Chondrocyte (in vitro differentiated cells): ENCODE results near the gene PGAP6. TPM values are rescaled to one million over a fixed set of nuclear protein-coding genes. Genes with fewer than 3 reads are reported as not detected.
"Not testable (repeated sequence)": the region's sequence is repeated elsewhere in the genome, so short reads cannot be mapped to it uniquely, and the experiment has no call there.

Experiments
- DNase-seq: peaks from one replicate; pipeline ENCODE4 v3.0.0; 2021; ENCODE audit warnings: mixed read lengths, low spot score
- H3K27ac Mint-ChIP-seq: one replicate; pipeline ENCODE4 v1.8.0; 2021; ENCODE audit warnings: mild to moderate bottlenecking, moderate library complexity, mixed read lengths; ENCODE audit not compliant: unreplicated experiment
- H3K27me3 Mint-ChIP-seq: 2 replicates; pipeline ENCODE4 v1.8.0; 2021; ENCODE audit warnings: low read depth, mixed read lengths
- H3K36me3 Mint-ChIP-seq: 2 replicates; pipeline ENCODE4 v1.8.0; 2021; ENCODE audit warnings: low read depth, mixed read lengths
- H3K4me1 Mint-ChIP-seq: 2 replicates; pipeline ENCODE4 v1.8.0; 2021; ENCODE audit warnings: low read depth, mild to moderate bottlenecking, mixed read lengths
- H3K4me3 Mint-ChIP-seq: one replicate; pipeline ENCODE4 v1.8.0; 2021; ENCODE audit warnings: mild to moderate bottlenecking, moderate library complexity, mixed read lengths; ENCODE audit not compliant: unreplicated experiment
- H3K9me3 Mint-ChIP-seq: 2 replicates; pipeline ENCODE4 v1.8.0; 2021; ENCODE audit warnings: low read depth, mixed read lengths
- total RNA-seq: library from RNA; stranded (reverse); gene quantifications from 3 replicates; pipeline ENCODE4 v1.2.1, GENCODE V29; 2021
- TF ChIP-seq, protein P1 (sequence below): fragments of 200-600 bp; sonication (generic); IDR thresholded peaks from 2 replicates; pipeline ENCODE4 v1.5.0; 2021; ENCODE audit warnings: antibody characterized with exemption, mild to moderate bottlenecking, moderate library complexity

The PGAP6 gene
- total RNA-seq, 1 donor from 2014 or later, result 61.2 TPM

DNA sequence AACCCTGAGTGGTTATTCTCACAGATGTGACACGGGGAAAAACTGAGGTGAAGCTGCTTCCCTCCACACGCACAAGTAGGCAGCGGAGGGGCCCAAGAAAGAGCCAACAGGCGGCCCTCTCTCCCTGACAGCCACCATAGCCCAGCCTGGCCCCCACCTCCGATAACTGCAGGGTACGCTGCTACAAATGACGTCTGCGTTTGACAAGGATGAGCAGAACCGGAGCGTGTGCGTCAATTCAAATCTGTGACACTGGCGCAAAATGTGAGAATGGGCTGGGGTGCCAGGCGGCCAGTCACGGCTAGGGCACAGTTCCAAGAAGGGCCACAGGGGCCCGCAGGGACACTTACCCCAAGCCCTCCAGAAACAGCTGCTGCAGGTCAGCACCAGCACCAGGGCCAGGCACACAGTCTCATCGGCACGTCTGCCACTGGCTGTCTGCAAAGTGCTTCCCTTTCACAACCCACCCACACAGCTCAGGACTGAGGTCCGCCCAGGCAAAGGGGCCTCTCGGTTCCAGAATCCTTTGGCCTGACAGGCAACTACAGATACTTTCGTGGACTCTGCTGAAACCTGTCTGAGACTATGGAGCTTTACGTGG is 43.7 kb downstream of the PGAP6 start:
- peaks cover 2% of the 10 kb centered on the region for H3K36me3 Mint-ChIP-seq

DNA sequence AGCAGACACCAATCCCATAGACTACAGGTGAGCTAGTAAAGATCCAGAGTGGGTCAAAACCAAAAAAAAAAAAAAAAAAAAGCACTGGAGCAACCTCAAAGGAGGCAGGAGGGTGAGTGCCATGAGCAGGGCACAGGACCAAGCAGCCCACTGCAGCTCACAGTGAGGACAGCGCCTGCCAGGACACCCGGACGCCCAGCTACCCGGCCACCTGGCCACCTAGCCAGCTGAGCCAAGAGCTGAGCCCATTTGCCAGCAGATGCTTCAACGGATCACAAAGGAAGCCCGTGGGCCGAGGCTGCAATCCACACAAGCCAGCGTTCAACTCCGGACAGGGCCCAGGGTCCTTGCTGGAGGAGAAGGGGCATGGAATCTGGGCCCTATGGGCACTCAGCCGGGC is 44.3 kb downstream of the PGAP6 start:
- H3K27ac Mint-ChIP-seq, result no peak overlapping the region
- H3K27me3 Mint-ChIP-seq, result no peaks in the 10 kb centered on the region
- peaks cover 18% of the 10 kb centered on the region for H3K4me1 Mint-ChIP-seq
- H3K9me3 Mint-ChIP-seq, result no peaks in the 10 kb centered on the region
- H3K36me3 Mint-ChIP-seq, result peaks cover 2% of the 10 kb centered on the region
- no peak for DNase-seq
- TF ChIP-seq, protein P1, sequence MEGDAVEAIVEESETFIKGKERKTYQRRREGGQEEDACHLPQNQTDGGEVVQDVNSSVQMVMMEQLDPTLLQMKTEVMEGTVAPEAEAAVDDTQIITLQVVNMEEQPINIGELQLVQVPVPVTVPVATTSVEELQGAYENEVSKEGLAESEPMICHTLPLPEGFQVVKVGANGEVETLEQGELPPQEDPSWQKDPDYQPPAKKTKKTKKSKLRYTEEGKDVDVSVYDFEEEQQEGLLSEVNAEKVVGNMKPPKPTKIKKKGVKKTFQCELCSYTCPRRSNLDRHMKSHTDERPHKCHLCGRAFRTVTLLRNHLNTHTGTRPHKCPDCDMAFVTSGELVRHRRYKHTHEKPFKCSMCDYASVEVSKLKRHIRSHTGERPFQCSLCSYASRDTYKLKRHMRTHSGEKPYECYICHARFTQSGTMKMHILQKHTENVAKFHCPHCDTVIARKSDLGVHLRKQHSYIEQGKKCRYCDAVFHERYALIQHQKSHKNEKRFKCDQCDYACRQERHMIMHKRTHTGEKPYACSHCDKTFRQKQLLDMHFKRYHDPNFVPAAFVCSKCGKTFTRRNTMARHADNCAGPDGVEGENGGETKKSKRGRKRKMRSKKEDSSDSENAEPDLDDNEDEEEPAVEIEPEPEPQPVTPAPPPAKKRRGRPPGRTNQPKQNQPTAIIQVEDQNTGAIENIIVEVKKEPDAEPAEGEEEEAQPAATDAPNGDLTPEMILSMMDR, result no peak
- no peak overlapping the region for H3K4me3 Mint-ChIP-seq

More for the DNA sequence above, 43.7 kb downstream of the PGAP6 start:
- no peak for DNase-seq
- Mint-ChIP-seq H3K9me3 (no peaks in the 10 kb centered on the region), H3K4me1 (peaks cover 15% of the 10 kb centered on the region), H3K27me3 (no peaks in the 10 kb centered on the region), H3K27ac (no peak overlapping the region), H3K4me3 (no peak overlapping the region)
- TF ChIP-seq, protein P1, result no peak

DNA sequence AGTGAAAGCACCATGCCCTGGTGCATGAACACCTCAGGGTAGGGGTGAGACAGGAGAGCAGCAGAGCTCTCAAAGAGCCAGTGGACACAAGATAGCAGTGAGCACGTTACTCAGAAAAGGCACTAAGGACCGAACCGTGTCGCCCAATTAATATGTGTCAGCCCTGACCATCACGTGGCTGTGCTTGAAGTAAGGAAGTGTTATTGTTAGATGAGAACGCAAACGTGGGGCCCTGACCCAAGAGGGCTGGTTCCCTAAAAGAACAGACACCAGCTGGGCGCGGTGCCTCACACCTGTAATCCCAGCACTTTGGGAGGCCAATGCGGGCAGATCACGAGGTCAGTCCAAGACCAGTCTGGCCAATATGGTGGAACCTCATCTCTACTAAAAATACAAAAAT is 45.5 kb downstream of the PGAP6 start:
- peaks cover 24% of the 10 kb centered on the region for H3K4me1 Mint-ChIP-seq

DNA sequence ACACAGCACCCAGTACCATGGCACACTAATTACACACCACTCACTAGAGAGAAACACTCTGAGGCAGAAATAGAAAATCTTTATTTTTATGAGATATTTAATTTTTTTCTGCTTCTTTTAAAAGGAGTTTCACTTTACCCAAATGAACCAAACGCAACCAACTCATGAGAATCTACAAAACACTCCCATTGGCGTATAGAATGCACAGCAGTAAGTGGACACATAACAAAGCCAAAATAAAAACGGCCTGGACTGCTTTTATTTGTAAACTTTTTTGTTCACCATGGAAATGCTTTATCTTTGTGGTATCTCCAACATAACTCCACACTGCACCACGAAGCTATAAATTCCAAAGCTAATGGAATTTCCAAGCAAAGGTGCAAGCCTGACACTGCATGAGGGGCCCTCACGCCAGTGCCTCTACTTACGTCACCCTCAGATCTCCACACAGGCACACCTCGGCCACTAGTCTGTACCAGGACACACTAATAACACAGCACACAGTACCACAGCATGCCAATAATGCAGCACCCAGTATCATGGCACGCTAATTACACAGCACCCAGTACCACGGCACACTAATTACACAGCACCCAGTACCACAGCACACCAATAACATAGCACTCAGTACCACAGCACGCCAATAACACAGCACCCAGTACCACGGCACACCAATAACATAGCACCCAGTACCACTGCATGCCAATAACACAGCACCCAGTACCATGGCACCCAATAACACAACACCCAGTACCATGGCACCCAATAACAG is 46.7 kb downstream of the PGAP6 start:
- DNase-seq, H3K9me3 Mint-ChIP-seq, H3K36me3 Mint-ChIP-seq, H3K27me3 Mint-ChIP-seq, H3K27ac Mint-ChIP-seq, H3K4me3 Mint-ChIP-seq: not testable (repeated sequence)
- H3K4me1 Mint-ChIP-seq, result peaks cover 27% of the 10 kb centered on the region

More for the DNA sequence above, 45.5 kb downstream of the PGAP6 start:
- Mint-ChIP-seq H3K27me3 (no peaks in the 10 kb centered on the region), H3K27ac (no peak overlapping the region), H3K36me3 (no peaks in the 10 kb centered on the region), H3K9me3 (no peaks in the 10 kb centered on the region), H3K4me3 (no peak overlapping the region)
- TF ChIP-seq, protein P1, result no peak
- no peak for DNase-seq

DNA sequence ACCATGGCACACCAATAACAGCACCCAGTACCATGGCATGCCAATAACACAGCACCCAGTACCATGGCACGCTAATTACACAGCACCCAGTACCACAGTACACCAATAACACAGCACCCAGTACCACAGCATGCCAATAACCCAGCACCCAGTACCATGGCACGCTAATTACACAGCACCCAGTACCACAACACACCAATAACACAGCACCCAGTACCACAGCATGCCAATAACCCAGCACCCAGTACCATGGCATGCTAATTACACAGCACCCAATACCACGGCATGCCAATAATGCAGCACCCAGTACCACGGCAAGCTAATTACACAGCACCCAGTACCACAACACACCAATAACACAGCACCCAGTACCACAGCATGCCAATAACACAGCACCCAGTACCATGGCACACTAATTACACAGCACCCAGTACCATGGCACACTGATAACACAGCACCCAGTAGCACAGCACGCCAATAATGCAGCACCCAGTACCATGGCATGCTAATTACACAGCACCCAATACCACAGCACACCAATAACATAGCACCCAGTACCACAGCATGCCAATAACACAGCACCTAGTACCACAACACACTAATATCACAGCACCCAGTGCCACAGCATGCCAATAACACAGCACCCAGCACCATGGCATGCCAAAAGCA is 47.5 kb downstream of the PGAP6 start:
- H3K4me1 Mint-ChIP-seq, result peaks cover 22% of the 10 kb centered on the region
- H3K9me3 Mint-ChIP-seq, H3K27ac Mint-ChIP-seq, H3K4me3 Mint-ChIP-seq, DNase-seq, H3K36me3 Mint-ChIP-seq, H3K27me3 Mint-ChIP-seq: not testable (repeated sequence)

DNA sequence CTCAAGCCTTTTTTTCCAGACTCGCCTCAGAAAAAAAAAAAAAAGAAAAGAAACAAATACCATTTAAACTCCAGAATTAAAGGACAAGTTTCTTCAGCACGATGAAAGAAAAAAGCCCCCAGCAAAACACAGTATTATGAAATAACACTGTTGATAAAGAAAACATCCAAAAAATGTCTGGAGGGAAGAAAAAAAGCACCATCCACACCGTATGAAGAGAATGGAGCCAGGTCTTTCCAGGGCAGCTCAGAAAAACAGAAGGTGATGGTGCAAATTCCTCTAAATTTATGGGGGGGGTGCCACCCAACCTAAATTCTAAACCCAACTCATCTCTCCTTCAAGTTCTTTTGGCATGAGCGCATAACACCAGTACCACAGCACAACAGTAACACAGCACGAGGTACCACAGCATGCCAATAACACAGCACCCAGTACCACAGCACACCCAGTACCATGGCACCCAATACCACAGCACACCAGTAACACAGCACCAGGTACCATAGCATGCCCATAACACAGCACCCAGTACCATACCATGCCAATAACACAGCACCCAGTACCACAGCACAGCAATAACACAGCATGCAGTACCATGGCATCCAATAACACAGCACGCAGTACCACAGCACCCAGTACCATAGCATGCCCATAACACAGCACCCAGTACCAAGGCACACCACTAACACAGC is 48.2 kb downstream of the PGAP6 start:
- no peak overlapping the region for H3K4me3 Mint-ChIP-seq
- H3K36me3 Mint-ChIP-seq, result no peaks in the 10 kb centered on the region
- no peak for DNase-seq
- H3K9me3 Mint-ChIP-seq, result no peaks in the 10 kb centered on the region
- H3K27ac Mint-ChIP-seq, result no peak overlapping the region
- TF ChIP-seq, protein P1, result no peak
- no peaks in the 10 kb centered on the region for H3K27me3 Mint-ChIP-seq
- peaks cover 22% of the 10 kb centered on the region for H3K4me1 Mint-ChIP-seq

DNA sequence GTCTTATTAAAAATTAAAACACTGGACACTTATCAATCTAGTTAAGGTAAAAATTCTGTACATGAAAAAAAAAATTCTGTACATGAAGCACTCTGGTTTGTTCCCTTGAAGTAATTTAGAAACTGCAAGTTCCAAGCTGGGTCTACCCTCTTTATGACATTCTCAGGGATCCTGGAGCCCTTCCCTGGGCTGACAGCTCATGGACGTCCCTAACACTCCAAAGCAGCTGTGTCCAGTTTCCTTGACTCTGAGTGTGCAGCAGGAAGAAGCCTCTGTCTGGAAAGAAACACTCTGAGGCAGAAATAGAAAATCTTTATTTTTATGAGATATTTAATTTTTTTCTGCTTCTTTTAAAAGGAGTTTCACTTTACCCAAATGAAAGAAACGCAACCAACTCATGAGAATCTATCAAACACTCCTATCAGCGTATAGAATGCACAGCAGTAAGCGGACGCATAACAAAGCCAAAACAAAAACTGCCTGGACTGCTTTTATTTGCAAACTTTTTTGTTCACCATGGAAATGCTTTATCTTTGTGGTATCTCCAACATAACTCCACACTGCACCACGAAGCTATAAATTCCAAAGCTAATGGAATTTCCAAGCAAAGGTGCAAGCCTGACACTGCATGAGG is 50.5 kb downstream of the PGAP6 start:
- peak overlapping the region; percentile 41 for H3K27ac Mint-ChIP-seq
- H3K36me3 Mint-ChIP-seq, H3K4me3 Mint-ChIP-seq, DNase-seq, H3K27me3 Mint-ChIP-seq, H3K9me3 Mint-ChIP-seq: not testable (repeated sequence)
- peaks cover 32% of the 10 kb centered on the region for H3K4me1 Mint-ChIP-seq
